SU-DHL-6 (cell line): ENCODE data around the gene CYP24A1.

Source experiments
- EZH2phosphoT487 ChIP-seq: fragments of 200-600 bp; sonication (generic), shearing (Covaris generic); conservative IDR thresholded peaks from 2 replicates; pipeline ENCODE4 v1.6.1; 2018; ENCODE audit warnings: mild to moderate bottlenecking, antibody characterized with exemption, low read length, moderate library complexity, mixed read lengths
- TF ChIP-seq, protein P1 (sequence below): fragments of 200-600 bp; sonication (generic); IDR thresholded peaks from one replicate; pipeline ENCODE4 v1.5.1; 2017; ENCODE audit warnings: antibody characterized with exemption, mild to moderate bottlenecking, low read length, moderate library complexity; ENCODE audit not compliant: insufficient read depth, poor library complexity, severe bottlenecking

DNA sequence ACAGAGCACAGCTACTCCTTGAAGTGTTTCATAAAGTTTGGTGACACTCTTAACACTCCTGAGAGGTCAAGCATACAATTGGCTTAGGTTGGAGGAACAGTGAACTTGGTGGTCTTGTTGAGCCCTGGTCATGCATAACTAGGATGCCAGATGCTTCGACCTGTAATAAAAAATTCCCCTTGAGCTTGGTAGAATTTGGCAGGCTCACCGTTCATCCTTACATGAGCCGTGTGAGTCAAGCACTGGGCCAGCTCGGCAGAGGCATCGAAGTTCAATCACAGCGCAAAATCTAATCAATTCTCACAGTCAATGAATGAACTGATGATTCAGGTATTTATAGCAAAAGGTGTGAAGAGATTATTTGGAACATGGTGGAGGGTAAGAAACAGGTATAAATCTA is 33.7 kb downstream of the CYP24A1 start:
- TF ChIP-seq, protein P1, sequence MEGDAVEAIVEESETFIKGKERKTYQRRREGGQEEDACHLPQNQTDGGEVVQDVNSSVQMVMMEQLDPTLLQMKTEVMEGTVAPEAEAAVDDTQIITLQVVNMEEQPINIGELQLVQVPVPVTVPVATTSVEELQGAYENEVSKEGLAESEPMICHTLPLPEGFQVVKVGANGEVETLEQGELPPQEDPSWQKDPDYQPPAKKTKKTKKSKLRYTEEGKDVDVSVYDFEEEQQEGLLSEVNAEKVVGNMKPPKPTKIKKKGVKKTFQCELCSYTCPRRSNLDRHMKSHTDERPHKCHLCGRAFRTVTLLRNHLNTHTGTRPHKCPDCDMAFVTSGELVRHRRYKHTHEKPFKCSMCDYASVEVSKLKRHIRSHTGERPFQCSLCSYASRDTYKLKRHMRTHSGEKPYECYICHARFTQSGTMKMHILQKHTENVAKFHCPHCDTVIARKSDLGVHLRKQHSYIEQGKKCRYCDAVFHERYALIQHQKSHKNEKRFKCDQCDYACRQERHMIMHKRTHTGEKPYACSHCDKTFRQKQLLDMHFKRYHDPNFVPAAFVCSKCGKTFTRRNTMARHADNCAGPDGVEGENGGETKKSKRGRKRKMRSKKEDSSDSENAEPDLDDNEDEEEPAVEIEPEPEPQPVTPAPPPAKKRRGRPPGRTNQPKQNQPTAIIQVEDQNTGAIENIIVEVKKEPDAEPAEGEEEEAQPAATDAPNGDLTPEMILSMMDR: no peak
- no peak for TF ChIP-seq EZH2phosphoT487
